Mesenchymal stem cell (in vitro differentiated cells and primary cell): ENCODE data around the gene MARVELD2.

Experiments used
- DNase-seq: peaks from one replicate; pipeline ENCODE4 v3.0.0-alpha.2; 2013
- H2AFZ ChIP-seq: one replicate; pipeline ENCODE4 v1.6.1; 2013; ENCODE audit warnings: low read depth, mild to moderate bottlenecking, control low read depth, inconsistent platforms, low read length, moderate library complexity
- H2AK5ac ChIP-seq: 2 replicates; pipeline ENCODE4 v1.6.1; 2013; ENCODE audit warnings: low read length, moderate library complexity, mild to moderate bottlenecking, inconsistent platforms; ENCODE audit not compliant: severe bottlenecking
- H2BK120ac ChIP-seq: one replicate; pipeline ENCODE4 v1.6.1; 2013; ENCODE audit warnings: low read depth, mild to moderate bottlenecking, inconsistent platforms, low read length, moderate library complexity
- H2BK12ac ChIP-seq, 2 experiments: one replicate each; pipeline ENCODE4 v1.6.1; 2013; ENCODE audit warnings: inconsistent platforms in 2 of 2, low read length in 2 of 2, mild to moderate bottlenecking in 2 of 2, moderate library complexity in 2 of 2, control low read depth in 1 of 2
- H2BK15ac ChIP-seq: one replicate; pipeline ENCODE4 v1.6.1; 2013; ENCODE audit warnings: mild to moderate bottlenecking, low read depth, inconsistent platforms; ENCODE audit not compliant: poor library complexity, severe bottlenecking
- H2BK5ac ChIP-seq: 2 replicates; pipeline ENCODE4 v1.6.1; 2013; ENCODE audit warnings: low read depth, mild to moderate bottlenecking, low read length, control low read depth, inconsistent platforms; ENCODE audit not compliant: poor library complexity, severe bottlenecking
- H3K14ac ChIP-seq, 2 experiments: one replicate each; pipeline ENCODE4 v1.6.1; 2013; ENCODE audit warnings: inconsistent platforms in 2 of 2, low read length in 2 of 2, control low read depth in 1 of 2, mild to moderate bottlenecking in 1 of 2, moderate library complexity in 1 of 2
- H3K18ac ChIP-seq, 2 experiments: one replicate each; pipeline ENCODE4 v1.6.1; 2013; ENCODE audit warnings: inconsistent platforms in 2 of 2, low read length in 2 of 2, control low read depth in 1 of 2, low read depth in 1 of 2, mild to moderate bottlenecking in 1 of 2
- H3K23ac ChIP-seq, 2 experiments: one replicate each; pipeline ENCODE4 v1.6.1; 2013; ENCODE audit warnings: inconsistent platforms in 2 of 2, low read length in 2 of 2, mild to moderate bottlenecking in 2 of 2, moderate library complexity in 2 of 2, control low read depth in 1 of 2
- H3K27ac ChIP-seq: 2 replicates; pipeline ENCODE4 v1.5.1; 2013; ENCODE audit warnings: mild to moderate bottlenecking, moderate library complexity, low read length, control low read depth, inconsistent platforms; ENCODE audit not compliant: poor library complexity, severe bottlenecking
- H3K27me3 ChIP-seq, 2 experiments: 2 replicates each; pipeline versions ENCODE4 v1.6.1 to v1.7.0; 2013; ENCODE audit warnings: low read length in 2 of 2, mild to moderate bottlenecking in 2 of 2, moderate library complexity in 2 of 2, control low read depth in 1 of 2, inconsistent platforms in 1 of 2; ENCODE audit not compliant: control insufficient read depth in 1 of 2, insufficient read depth in 1 of 2
- H3K36me3 ChIP-seq, 2 experiments: 2 replicates each; pipeline versions ENCODE4 v1.6.1 to v1.7.0; 2013; ENCODE audit warnings: low read length in 2 of 2, control low read depth in 1 of 2, inconsistent platforms in 1 of 2, low read depth in 1 of 2, mild to moderate bottlenecking in 1 of 2; ENCODE audit not compliant: insufficient read depth in 2 of 2, control insufficient read depth in 1 of 2
- H3K4ac ChIP-seq, 2 experiments: one replicate each; pipeline ENCODE4 v1.6.1; 2013; ENCODE audit warnings: inconsistent platforms in 2 of 2, low read length in 2 of 2, mild to moderate bottlenecking in 2 of 2, moderate library complexity in 2 of 2, control low read depth in 1 of 2, low read depth in 1 of 2
- H3K4me1 ChIP-seq: 2 replicates; pipeline ENCODE4 v1.6.1; 2013; ENCODE audit warnings: low read depth, low read length, control low read depth; ENCODE audit not compliant: control insufficient read depth, insufficient read depth
- H3K4me2 ChIP-seq: 2 replicates; pipeline ENCODE4 v1.6.1; 2013; ENCODE audit warnings: low read length, mild to moderate bottlenecking, inconsistent platforms; ENCODE audit not compliant: poor library complexity, severe bottlenecking
- H3K4me3 ChIP-seq, 2 experiments: 2 replicates each; pipeline versions ENCODE4 v1.5.1 to v1.7.0; 2013; ENCODE audit warnings: low read length in 2 of 2, mild to moderate bottlenecking in 2 of 2, control low read depth in 1 of 2, low read depth in 1 of 2; ENCODE audit not compliant: insufficient read depth in 1 of 2
- H3K79me1 ChIP-seq: replicated peaks from 2 replicates; pipeline ENCODE4 v1.6.1; 2013; ENCODE audit warnings: mild to moderate bottlenecking, control low read depth, low read length, inconsistent platforms; ENCODE audit not compliant: poor library complexity, severe bottlenecking
- H3K9ac ChIP-seq: 2 replicates; pipeline ENCODE4 v1.7.0; 2013; ENCODE audit warnings: mild to moderate bottlenecking, low read length, moderate library complexity
- H3K9me3 ChIP-seq: 2 replicates; pipeline ENCODE4 v1.7.0; 2013; ENCODE audit warnings: mild to moderate bottlenecking, low read length; ENCODE audit not compliant: control insufficient read depth
- H4K8ac ChIP-seq: one replicate; pipeline ENCODE4 v1.6.1; 2013; ENCODE audit warnings: inconsistent platforms, mild to moderate bottlenecking, low read length, moderate library complexity
- H4K91ac ChIP-seq: one replicate; pipeline ENCODE4 v1.6.1; 2013; ENCODE audit warnings: mild to moderate bottlenecking, low read length, inconsistent platforms
- WGBS: methylation state at CpG from one replicate; pipeline ENCODE4 v1.1.7; 2013; ENCODE audit warnings: mixed read lengths; 5-methylcytosine and 5-hydroxymethylcytosine counted together

The MARVELD2 gene

GRCh38 chr5:69378376-69378775, 36.5 kb upstream of the MARVELD2 start:
- Histone ChIP-seq H3K79me1 (peaks cover 6% of the 10 kb centered on the region), H2AFZ (no peak overlapping the region), H2AK5ac (no peak overlapping the region), H3K18ac (no peak overlapping the region), H3K4me3 (no peak overlapping the region), H3K4me1 (no peaks in the 10 kb centered on the region), H3K27me3 (no peaks in the 10 kb centered on the region), H3K27ac (no peak overlapping the region), H3K9me3 (no peaks in the 10 kb centered on the region), H4K91ac (no peak overlapping the region), H2BK120ac (no peak overlapping the region), H3K9ac (no peak overlapping the region), H3K4me2 (no peak overlapping the region), H3K4ac (no peak overlapping the region), H3K14ac (no peak overlapping the region), H2BK12ac (no peak overlapping the region), H2BK15ac (no peak overlapping the region), H3K36me3 (peaks cover 14 to 78% of the 10 kb centered on the region in 2 experiments), H4K8ac (no peak overlapping the region), H2BK5ac (no peak overlapping the region), H3K23ac (no peak overlapping the region)
- DNase-seq: no peak

DNA sequence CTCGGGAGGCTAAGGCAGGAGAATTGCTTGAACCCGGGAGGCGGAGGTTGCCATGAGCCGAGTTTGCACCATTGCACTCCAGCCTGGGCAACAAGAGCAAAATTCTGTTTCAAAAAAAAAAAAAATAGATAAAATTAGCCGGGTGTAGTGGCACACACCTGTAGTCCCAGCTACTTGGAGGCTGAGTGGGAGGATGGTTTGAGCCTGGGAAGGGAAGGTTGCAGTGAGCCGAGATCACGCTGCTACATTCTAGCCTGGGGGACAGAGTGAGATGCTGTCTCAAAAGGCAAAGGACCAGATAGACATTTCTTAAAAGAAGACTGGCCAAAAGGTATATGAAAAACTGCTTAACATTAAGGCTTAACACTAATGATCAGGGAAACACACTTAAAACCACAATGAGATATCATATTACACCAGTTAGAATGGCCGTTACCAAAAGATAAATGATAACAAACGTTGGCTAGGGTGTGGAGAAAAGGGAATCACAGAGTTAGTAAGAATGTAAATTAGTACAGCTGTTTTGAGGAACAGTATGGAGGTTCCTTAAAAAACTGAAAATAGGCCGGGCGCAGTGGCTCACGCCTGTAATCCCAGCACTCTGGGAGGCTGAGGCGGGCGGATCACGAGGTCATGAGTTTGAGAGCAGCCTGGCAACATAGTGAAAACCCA, 10.1 kb upstream of the MARVELD2 start:
- DNase-seq: no peak
- Histone ChIP-seq H2AFZ (no peak overlapping the region), H3K79me1 (peaks cover 6% of the 10 kb centered on the region), H3K14ac (no peak overlapping the region), H3K27me3 (no peaks in the 10 kb centered on the region), H3K4me3 (no peak overlapping the region), H3K23ac (no peak overlapping the region), H3K27ac (no peak overlapping the region), H3K36me3 (peaks cover 32 to 64% of the 10 kb centered on the region in 2 experiments), H3K9me3 (no peaks in the 10 kb centered on the region), H2BK12ac (no peak overlapping the region), H3K4me2 (no peak overlapping the region), H2AK5ac (no peak overlapping the region), H3K4ac (no peak overlapping the region), H2BK15ac (no peak overlapping the region), H4K8ac (no peak overlapping the region), H2BK120ac (no peak overlapping the region), H3K9ac (no peak overlapping the region), H4K91ac (no peak overlapping the region), H2BK5ac (no peak overlapping the region), H3K4me1 (no peaks in the 10 kb centered on the region), H3K18ac (no peak overlapping the region)
- 96% methylated on average over 14 of the region's 15 CpGs for WGBS

DNA sequence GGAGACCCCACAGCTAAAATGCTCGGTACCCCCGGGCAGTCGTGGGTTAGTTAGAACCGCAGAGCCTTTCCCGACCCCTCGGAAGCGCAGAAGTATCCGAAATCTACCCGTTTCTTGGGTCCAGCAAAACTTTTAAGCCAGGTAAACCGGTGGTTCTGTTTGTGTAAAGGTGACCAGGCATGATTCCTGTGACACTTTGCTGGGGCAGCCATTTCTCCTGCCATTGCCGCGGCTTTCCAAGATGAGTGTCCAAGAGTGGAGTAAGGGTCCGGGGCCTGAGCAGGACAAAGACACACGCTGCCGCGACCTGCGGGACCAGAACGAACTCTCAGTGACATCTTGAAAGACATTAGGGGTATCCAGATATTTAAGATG, 655 bp downstream of the MARVELD2 start:
- H2AFZ ChIP-seq: no peak overlapping the region
- H4K91ac ChIP-seq: no peak overlapping the region
- H2BK12ac ChIP-seq: peak overlapping the region in 1 of 2 experiments; percentile 71
- H3K4me2 ChIP-seq: peak overlapping the region; percentile 42
- H3K4me1 ChIP-seq: no peaks in the 10 kb centered on the region
- no peak overlapping the region for H3K4ac ChIP-seq
- H2BK15ac ChIP-seq: no peak overlapping the region
- no peaks in the 10 kb centered on the region for H3K27me3 ChIP-seq
- peaks cover 24 to 51% of the 10 kb centered on the region in 2 experiments for H3K36me3 ChIP-seq
- H3K9me3 ChIP-seq: no peaks in the 10 kb centered on the region
- H2AK5ac ChIP-seq: no peak overlapping the region
- peaks cover 2% of the 10 kb centered on the region for H3K79me1 ChIP-seq
- H3K9ac ChIP-seq: no peak overlapping the region
- no peak for DNase-seq
- no peak overlapping the region for H3K14ac ChIP-seq
- H3K23ac ChIP-seq: no peak overlapping the region
- WGBS: 43% methylated on average over 13 of the region's 18 CpGs
- peak overlapping the region; percentile 87 for H4K8ac ChIP-seq
- no peak overlapping the region for H3K18ac ChIP-seq
- no peak overlapping the region for H2BK120ac ChIP-seq
- no peak overlapping the region for H2BK5ac ChIP-seq
- H3K4me3 ChIP-seq: peak overlapping the region in 1 of 2 experiments; percentile 40
- H3K27ac ChIP-seq: no peak overlapping the region

- Histone ChIP-seq H3K79me1 (peaks cover 2% of the 10 kb centered on the region), H2BK15ac (no peak overlapping the region), H4K91ac (no peak overlapping the region), H3K4me1 (no peaks in the 10 kb centered on the region), H3K9ac (no peak overlapping the region), H4K8ac (no peak overlapping the region), H3K27me3 (no peaks in the 10 kb centered on the region), H3K18ac (no peak overlapping the region), H3K14ac (no peak overlapping the region), H3K27ac (no peak overlapping the region), H2BK5ac (no peak overlapping the region), H2AFZ (no peak overlapping the region), H3K4me2 (no peak overlapping the region), H3K23ac (no peak overlapping the region), H2BK120ac (no peak overlapping the region), H3K9me3 (no peaks in the 10 kb centered on the region), H2BK12ac (no peak overlapping the region), H3K4me3 (no peak overlapping the region), H3K36me3 (peaks cover 24 to 47% of the 10 kb centered on the region in 2 experiments), H2AK5ac (no peak overlapping the region), H3K4ac (no peak overlapping the region)
- WGBS: 92% methylated on average over 5 of the region's 6 CpGs
- no peak for DNase-seq
Measured at GRCh38 chr5:69416180-69416579, 1.3 kb downstream of the MARVELD2 start.
